Measurements from ENCODE around the gene NAA35.

Gene NAA35

DNA sequence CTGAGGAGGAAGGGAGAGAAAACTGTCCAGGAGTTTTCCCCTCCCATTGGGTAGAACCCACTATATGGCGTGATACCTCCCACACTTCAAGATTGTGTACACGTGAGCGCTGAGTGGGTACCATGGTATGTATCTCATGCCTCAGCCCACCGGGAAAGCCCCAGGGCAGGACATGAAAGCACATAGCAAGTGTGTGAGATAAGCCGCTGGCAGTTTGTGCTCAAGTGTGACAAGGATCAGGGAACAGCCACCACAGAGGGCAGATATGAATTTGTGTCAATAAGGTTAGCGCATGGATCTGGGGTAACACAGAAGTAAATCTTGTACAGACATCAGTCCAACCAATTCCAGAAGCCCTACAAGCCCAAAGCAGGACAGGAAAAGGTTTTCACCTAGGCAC lies 42.6 kb upstream of the NAA35 start:
- no peak overlapping the region for H2BK5ac ChIP-seq (ENCODE audit: low read depth, low read length, poor library complexity, severe bottlenecking)
- H2AFZ ChIP-seq (ENCODE audit: low read depth, low read length) = no peak overlapping the region

DNA sequence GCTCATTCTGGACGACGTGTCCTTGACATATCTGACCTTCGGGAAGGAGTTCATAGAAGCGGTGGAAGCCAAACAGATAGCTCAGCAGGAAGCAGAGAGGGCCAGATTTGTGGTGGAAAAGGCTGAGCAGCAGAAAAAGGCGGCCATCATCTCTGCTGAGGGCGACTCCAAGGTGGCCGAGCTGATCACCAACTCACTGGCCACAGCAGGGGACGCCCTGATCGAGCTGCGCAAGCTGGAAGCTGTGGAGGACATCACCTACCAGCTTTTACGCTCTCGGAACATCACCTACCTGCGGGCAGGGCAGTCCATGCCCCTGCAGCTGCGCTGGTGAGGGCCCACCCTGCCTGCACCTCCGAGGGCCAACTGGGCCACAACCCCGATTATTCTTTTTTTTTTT lies 41.6 kb upstream of the NAA35 start:
- Histone ChIP-seq H3K79me1 (replicated peaks; ENCODE audit: low read length, poor library complexity, severe bottlenecking) (no peaks in the 10 kb centered on the region), H2BK5ac (ENCODE audit: low read depth, low read length, poor library complexity, severe bottlenecking) (no peak overlapping the region), H4K91ac (ENCODE audit: low read length) (no peak overlapping the region), H2BK12ac (ENCODE audit: low read length in 2 of 2) (no peak overlapping the region), H3K4me1 (ENCODE audit: control insufficient read depth, insufficient read depth, low read depth, low read length) (no peaks in the 10 kb centered on the region), H3K4me2 (ENCODE audit: low read length, poor library complexity, severe bottlenecking) (no peak overlapping the region), H3K23ac (ENCODE audit: low read length in 2 of 2) (no peak overlapping the region), H3K18ac (ENCODE audit: low read depth in 1 of 2, low read length in 2 of 2) (no peak overlapping the region), H2BK15ac (ENCODE audit: low read depth, poor library complexity, severe bottlenecking) (no peak overlapping the region), H2BK120ac (ENCODE audit: low read depth, low read length) (no peak overlapping the region), H2AFZ (ENCODE audit: low read depth, low read length) (no peak overlapping the region), H4K8ac (ENCODE audit: low read length) (no peak overlapping the region), H3K27ac (ENCODE audit: low read length, poor library complexity, severe bottlenecking) (no peak overlapping the region), H3K27me3 (ENCODE audit: control insufficient read depth in 1 of 2, insufficient read depth in 1 of 2, low read length in 2 of 2) (no peaks in the 10 kb centered on the region), H3K4ac (ENCODE audit: low read depth in 1 of 2, low read length in 2 of 2) (no peak overlapping the region), H3K36me3 (ENCODE audit: control insufficient read depth in 1 of 2, insufficient read depth in 2 of 2, low read depth in 1 of 2, low read length in 2 of 2) (no peaks in the 10 kb centered on the region), H3K9ac (ENCODE audit: low read length) (no peak overlapping the region), H2AK5ac (ENCODE audit: low read length, severe bottlenecking) (no peak overlapping the region), H3K14ac (ENCODE audit: low read length in 2 of 2) (no peak overlapping the region), H3K9me3 (ENCODE audit: control insufficient read depth, low read length) (no peaks in the 10 kb centered on the region), H3K4me3 (ENCODE audit: insufficient read depth in 1 of 2, low read depth in 1 of 2, low read length in 2 of 2) (peak overlapping the region in 1 of 2 experiments; percentile 27)
- DNase-seq = no peak
- 95% methylated on average over 16 of the region's 16 CpGs for WGBS

More for the DNA sequence above, 42.6 kb upstream of the NAA35 start:
- Histone ChIP-seq H3K14ac (ENCODE audit: low read length in 2 of 2) (no peak overlapping the region), H3K79me1 (replicated peaks; ENCODE audit: low read length, poor library complexity, severe bottlenecking) (no peaks in the 10 kb centered on the region), H3K18ac (ENCODE audit: low read depth in 1 of 2, low read length in 2 of 2) (no peak overlapping the region), H3K4me1 (ENCODE audit: control insufficient read depth, insufficient read depth, low read depth, low read length) (no peaks in the 10 kb centered on the region), H3K4me2 (ENCODE audit: low read length, poor library complexity, severe bottlenecking) (no peak overlapping the region), H2BK12ac (ENCODE audit: low read length in 2 of 2) (no peak overlapping the region), H4K8ac (ENCODE audit: low read length) (no peak overlapping the region), H2AK5ac (ENCODE audit: low read length, severe bottlenecking) (no peak overlapping the region), H3K27ac (ENCODE audit: low read length, poor library complexity, severe bottlenecking) (no peak overlapping the region), H3K36me3 (ENCODE audit: control insufficient read depth in 1 of 2, insufficient read depth in 2 of 2, low read depth in 1 of 2, low read length in 2 of 2) (no peaks in the 10 kb centered on the region), H3K9me3 (ENCODE audit: control insufficient read depth, low read length) (no peaks in the 10 kb centered on the region), H2BK15ac (ENCODE audit: low read depth, poor library complexity, severe bottlenecking) (no peak overlapping the region), H3K4me3 (ENCODE audit: insufficient read depth in 1 of 2, low read depth in 1 of 2, low read length in 2 of 2) (no peak overlapping the region), H3K23ac (ENCODE audit: low read length in 2 of 2) (no peak overlapping the region), H4K91ac (ENCODE audit: low read length) (no peak overlapping the region), H3K9ac (ENCODE audit: low read length) (no peak overlapping the region), H2BK120ac (ENCODE audit: low read depth, low read length) (no peak overlapping the region), H3K27me3 (ENCODE audit: control insufficient read depth in 1 of 2, insufficient read depth in 1 of 2, low read length in 2 of 2) (no peaks in the 10 kb centered on the region), H3K4ac (ENCODE audit: low read depth in 1 of 2, low read length in 2 of 2) (no peak overlapping the region)
- 93% methylated on average over 6 of the region's 6 CpGs for WGBS
- no peak for DNase-seq

DNA sequence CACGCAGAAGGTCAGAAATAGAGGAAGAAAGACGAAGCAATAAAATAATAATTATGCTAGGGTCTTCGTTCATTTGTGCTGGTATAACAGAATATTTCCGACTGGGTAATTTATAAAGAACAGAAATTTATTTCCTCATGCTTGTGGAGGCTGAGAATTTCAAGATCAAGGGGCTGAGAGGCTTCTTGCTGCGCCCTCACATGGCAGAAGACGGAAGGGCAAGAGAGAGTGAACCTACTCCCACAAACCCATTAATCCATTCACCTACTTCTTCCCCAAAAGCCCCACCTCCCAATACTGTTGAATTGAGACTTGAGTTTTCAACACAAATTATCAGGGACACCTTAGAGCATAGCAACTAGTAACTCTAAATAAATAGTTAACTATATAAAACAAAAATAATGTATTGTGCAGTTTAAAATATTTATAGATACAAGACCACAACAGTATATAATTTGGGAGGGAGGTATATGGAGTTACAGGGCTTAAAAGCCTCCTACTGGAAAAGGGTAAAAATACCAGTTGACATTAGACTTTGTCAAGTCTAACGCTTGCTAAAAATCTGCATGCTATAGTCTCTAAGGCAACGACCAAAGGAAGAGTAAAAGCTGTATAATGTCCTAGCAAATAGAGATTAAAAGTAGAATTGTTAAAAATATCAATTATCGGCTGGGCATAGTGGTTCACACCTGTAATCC lies 40.3 kb upstream of the NAA35 start:
- Histone ChIP-seq H3K4me1 (ENCODE audit: control insufficient read depth, insufficient read depth, low read depth, low read length) (no peaks in the 10 kb centered on the region), H4K8ac (ENCODE audit: low read length) (no peak overlapping the region), H3K18ac (ENCODE audit: low read depth in 1 of 2, low read length in 2 of 2) (no peak overlapping the region), H3K4me3 (ENCODE audit: insufficient read depth in 1 of 2, low read depth in 1 of 2, low read length in 2 of 2) (no peak overlapping the region), H3K79me1 (replicated peaks; ENCODE audit: low read length, poor library complexity, severe bottlenecking) (no peaks in the 10 kb centered on the region), H3K4ac (ENCODE audit: low read depth in 1 of 2, low read length in 2 of 2) (no peak overlapping the region), H3K9ac (ENCODE audit: low read length) (no peak overlapping the region), H3K14ac (ENCODE audit: low read length in 2 of 2) (no peak overlapping the region), H2AK5ac (ENCODE audit: low read length, severe bottlenecking) (no peak overlapping the region), H2BK120ac (ENCODE audit: low read depth, low read length) (no peak overlapping the region), H2BK5ac (ENCODE audit: low read depth, low read length, poor library complexity, severe bottlenecking) (no peak overlapping the region), H3K27ac (ENCODE audit: low read length, poor library complexity, severe bottlenecking) (no peak overlapping the region), H3K27me3 (ENCODE audit: control insufficient read depth in 1 of 2, insufficient read depth in 1 of 2, low read length in 2 of 2) (no peaks in the 10 kb centered on the region), H2AFZ (ENCODE audit: low read depth, low read length) (no peak overlapping the region), H2BK12ac (ENCODE audit: low read length in 2 of 2) (no peak overlapping the region), H4K91ac (ENCODE audit: low read length) (no peak overlapping the region), H3K4me2 (ENCODE audit: low read length, poor library complexity, severe bottlenecking) (no peak overlapping the region), H3K23ac (ENCODE audit: low read length in 2 of 2) (no peak overlapping the region), H2BK15ac (ENCODE audit: low read depth, poor library complexity, severe bottlenecking) (no peak overlapping the region), H3K9me3 (ENCODE audit: control insufficient read depth, low read length) (no peaks in the 10 kb centered on the region), H3K36me3 (ENCODE audit: control insufficient read depth in 1 of 2, insufficient read depth in 2 of 2, low read depth in 1 of 2, low read length in 2 of 2) (no peaks in the 10 kb centered on the region)
- peak; percentile 47 for DNase-seq
- 48% methylated on average over 9 of the region's 9 CpGs for WGBS

DNA sequence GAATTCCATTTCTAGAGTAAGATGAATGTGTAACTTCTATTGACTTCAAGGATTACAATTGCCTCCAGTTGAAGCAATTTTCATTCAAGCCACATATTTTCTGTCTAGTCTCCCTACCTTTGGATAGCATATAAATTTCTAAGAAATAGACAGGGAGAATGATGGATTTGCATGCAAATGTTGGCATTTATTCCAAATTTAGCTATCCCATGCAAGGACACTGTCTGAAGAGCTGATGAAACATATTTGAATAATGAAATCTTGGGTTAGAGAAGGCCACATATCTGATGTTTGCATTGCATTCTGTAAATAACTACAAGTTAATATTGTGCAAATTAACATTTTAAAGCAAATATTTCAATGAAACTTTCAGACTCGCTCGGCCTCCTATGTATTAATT lies 36.0 kb upstream of the NAA35 start:
- H4K8ac ChIP-seq (ENCODE audit: low read length) = no peak overlapping the region
- no peak overlapping the region for H2BK5ac ChIP-seq (ENCODE audit: low read depth, low read length, poor library complexity, severe bottlenecking)
- no peak overlapping the region for H3K4me3 ChIP-seq (ENCODE audit: insufficient read depth in 1 of 2, low read depth in 1 of 2, low read length in 2 of 2)
- H3K23ac ChIP-seq (ENCODE audit: low read length in 2 of 2) = no peak overlapping the region
- H2AFZ ChIP-seq (ENCODE audit: low read depth, low read length) = no peak overlapping the region
- H3K4me2 ChIP-seq (ENCODE audit: low read length, poor library complexity, severe bottlenecking) = no peak overlapping the region
- H2BK12ac ChIP-seq (ENCODE audit: low read length in 2 of 2) = no peak overlapping the region
- no peak overlapping the region for H3K18ac ChIP-seq (ENCODE audit: low read depth in 1 of 2, low read length in 2 of 2)
- H3K4me1 ChIP-seq (ENCODE audit: control insufficient read depth, insufficient read depth, low read depth, low read length) = no peaks in the 10 kb centered on the region
- no peak overlapping the region for H2BK15ac ChIP-seq (ENCODE audit: low read depth, poor library complexity, severe bottlenecking)
- no peak overlapping the region for H3K27ac ChIP-seq (ENCODE audit: low read length, poor library complexity, severe bottlenecking)
- no peak overlapping the region for H3K9ac ChIP-seq (ENCODE audit: low read length)
- no peak overlapping the region for H4K91ac ChIP-seq (ENCODE audit: low read length)
- H3K14ac ChIP-seq (ENCODE audit: low read length in 2 of 2) = no peak overlapping the region
- H2AK5ac ChIP-seq (ENCODE audit: low read length, severe bottlenecking) = no peak overlapping the region
- no peak overlapping the region for H3K4ac ChIP-seq (ENCODE audit: low read depth in 1 of 2, low read length in 2 of 2)
- no peaks in the 10 kb centered on the region for H3K9me3 ChIP-seq (ENCODE audit: control insufficient read depth, low read length)
- H3K27me3 ChIP-seq (ENCODE audit: control insufficient read depth in 1 of 2, insufficient read depth in 1 of 2, low read length in 2 of 2) = no peaks in the 10 kb centered on the region
- H3K79me1 ChIP-seq (replicated peaks; ENCODE audit: low read length, poor library complexity, severe bottlenecking) = no peaks in the 10 kb centered on the region
- no peak overlapping the region for H2BK120ac ChIP-seq (ENCODE audit: low read depth, low read length)
- H3K36me3 ChIP-seq (ENCODE audit: control insufficient read depth in 1 of 2, insufficient read depth in 2 of 2, low read depth in 1 of 2, low read length in 2 of 2) = no peaks in the 10 kb centered on the region
- DNase-seq = no peak
- 100% methylated on average over 2 of the region's 2 CpGs for WGBS
